Middle frontal gyrus (tissue), 1 donor: Measurements from ENCODE around the gene ZNG1C.
"Not testable (repeated sequence)": the region's sequence is repeated elsewhere in the genome, so short reads cannot be mapped to it uniquely, and the experiment has no call there.

Source experiments
- DNase-seq: peaks from one replicate; pipeline ENCODE4 v3.0.0-alpha.2; 2015; ENCODE audit warnings: low spot score; ENCODE audit errors: extremely low spot score

Gene ZNG1C

DNA sequence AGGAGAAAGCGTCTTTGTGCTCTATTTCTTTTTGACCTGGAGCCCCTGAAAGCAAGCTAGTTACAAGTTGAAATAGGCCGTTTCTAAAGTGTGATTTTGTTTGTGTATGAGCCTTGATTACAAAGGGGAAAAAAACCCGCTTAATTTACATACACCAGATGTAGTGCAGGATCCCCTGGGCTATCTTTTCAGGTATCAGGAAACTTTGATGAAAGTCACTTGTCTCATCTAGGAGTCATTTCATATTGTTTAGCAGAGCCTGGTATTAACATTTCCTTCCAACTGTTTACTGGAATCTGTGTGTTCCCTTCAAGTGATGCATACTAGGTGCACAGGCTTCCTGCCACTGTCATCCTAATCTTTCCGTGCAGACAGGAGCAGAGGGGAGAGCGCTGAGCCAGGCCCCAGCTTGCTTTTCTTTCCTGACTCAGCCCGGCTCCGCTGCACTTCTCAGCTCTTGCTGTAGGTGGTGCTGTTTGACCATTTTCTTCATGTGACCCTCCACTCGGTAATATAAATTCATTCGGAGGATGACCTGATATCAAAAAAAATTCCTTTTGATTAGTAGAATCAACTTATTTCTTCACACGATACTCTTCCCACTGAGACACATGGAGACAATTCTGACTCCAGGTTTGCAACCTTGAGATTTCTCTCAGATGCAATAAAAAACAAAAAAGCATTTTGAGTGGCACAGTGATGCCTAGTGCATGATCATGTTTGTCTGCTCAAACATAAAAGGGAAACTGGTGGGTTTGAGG is 100.7 kb downstream of the ZNG1C start:
- DNase-seq, result not testable (repeated sequence)

DNA sequence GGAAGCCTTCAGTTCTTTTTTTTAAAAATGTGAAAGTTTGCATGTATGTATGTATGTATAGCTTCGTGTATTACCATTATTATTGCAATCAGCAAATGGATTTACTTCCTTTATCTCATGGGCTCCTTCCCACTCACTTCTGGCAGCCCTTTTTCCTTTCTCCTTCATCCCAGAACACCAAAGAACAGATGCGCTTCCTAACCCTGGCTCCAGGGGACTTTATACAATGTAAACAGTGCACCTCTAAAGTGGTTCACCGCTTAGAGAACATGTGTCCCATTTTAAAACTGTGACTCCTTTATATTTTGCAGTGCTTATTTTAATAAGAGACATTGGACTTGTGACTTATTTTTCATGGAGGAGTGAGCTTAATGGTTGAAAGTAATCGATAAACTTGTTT is 101.5 kb downstream of the ZNG1C start:
- DNase-seq, result not testable (repeated sequence)

DNA sequence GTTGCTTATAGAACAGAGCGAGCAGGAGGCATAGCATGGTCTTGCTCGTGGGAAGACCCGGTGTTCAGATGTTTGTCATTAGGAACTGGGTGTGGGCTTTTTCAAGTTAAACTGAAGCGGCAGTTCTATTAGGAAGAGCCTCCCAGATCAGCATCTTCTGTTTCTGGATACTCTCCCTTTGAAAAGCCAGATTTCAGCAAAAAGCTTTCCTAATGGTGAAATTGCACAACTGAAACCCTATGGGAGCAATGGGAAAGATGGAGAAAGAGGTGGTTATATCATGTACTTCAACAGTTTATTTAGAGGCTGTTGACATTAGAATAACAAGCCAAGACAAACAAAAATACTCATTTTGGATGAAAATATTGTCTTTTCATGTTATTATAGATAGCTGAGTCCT is 102.2 kb downstream of the ZNG1C start:
- not testable (repeated sequence) for DNase-seq
